Body of pancreas (tissue), 4 donors: ENCODE results near the gene NCBP2L.

Source experiments
- POLR2A ChIP-seq, 3 donors: fragments of 450-650 bp; IDR thresholded peaks; one replicate each; pipeline ENCODE4 v1.6.1; 2016; ENCODE audit warnings: antibody characterized with exemption in 3 of 3, mild to moderate bottlenecking in 2 of 3
- TF ChIP-seq, protein P1 (sequence below), 7 experiments: fragments of 450-650 bp in 4 of 7; fragments of 200-600 bp in 3 of 7; sonication (generic) in 3 of 7; IDR thresholded peaks; one replicate each; pipeline ENCODE4 v1.5.1; 2016 to 2019; ENCODE audit warnings: antibody characterized with exemption in 7 of 7

DNA sequence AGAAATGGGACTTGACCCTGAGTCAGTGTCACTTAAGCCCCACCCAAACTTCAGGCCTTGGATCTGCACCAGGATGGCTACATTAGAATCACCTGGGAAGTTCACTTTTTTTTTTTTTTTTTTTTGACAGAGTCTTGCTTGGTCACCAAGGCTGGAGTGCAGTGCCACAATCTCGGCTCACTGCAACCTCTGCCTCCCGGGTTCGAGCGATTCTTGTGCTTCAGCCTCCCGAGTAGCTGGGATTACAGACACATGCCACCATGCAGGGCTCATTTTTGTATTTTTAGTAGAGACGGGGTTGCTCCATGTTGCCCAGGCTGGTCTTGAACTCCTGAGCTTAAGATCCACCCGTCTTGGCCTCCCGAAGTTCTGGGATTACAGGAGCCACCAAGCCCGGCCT lies 3.0 kb downstream of the NCBP2L start:
- TF ChIP-seq, protein P1, sequence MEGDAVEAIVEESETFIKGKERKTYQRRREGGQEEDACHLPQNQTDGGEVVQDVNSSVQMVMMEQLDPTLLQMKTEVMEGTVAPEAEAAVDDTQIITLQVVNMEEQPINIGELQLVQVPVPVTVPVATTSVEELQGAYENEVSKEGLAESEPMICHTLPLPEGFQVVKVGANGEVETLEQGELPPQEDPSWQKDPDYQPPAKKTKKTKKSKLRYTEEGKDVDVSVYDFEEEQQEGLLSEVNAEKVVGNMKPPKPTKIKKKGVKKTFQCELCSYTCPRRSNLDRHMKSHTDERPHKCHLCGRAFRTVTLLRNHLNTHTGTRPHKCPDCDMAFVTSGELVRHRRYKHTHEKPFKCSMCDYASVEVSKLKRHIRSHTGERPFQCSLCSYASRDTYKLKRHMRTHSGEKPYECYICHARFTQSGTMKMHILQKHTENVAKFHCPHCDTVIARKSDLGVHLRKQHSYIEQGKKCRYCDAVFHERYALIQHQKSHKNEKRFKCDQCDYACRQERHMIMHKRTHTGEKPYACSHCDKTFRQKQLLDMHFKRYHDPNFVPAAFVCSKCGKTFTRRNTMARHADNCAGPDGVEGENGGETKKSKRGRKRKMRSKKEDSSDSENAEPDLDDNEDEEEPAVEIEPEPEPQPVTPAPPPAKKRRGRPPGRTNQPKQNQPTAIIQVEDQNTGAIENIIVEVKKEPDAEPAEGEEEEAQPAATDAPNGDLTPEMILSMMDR (IDR thresholded peaks at IDR 0.05) = no peak
- no peak for TF ChIP-seq POLR2A (IDR thresholded peaks at IDR 0.05)
